Tibial nerve (tissue), 3 donors: ENCODE data around the gene DMD.

Experiments used
- POLR2A ChIP-seq, 2 donors: fragments of 450-650 bp; IDR thresholded peaks; one replicate each; pipeline ENCODE4 v1.6.1; 2017; ENCODE audit warnings: antibody characterized with exemption in 2 of 2, mild to moderate bottlenecking in 2 of 2, moderate library complexity in 2 of 2
- TF ChIP-seq, protein P1 (sequence below), 5 experiments: fragments of 200-600 bp in 3 of 5; fragments of 450-650 bp in 2 of 5; sonication (generic) in 3 of 5; IDR thresholded peaks; one replicate each; pipeline ENCODE4 v1.5.1; 2016 to 2019; ENCODE audit warnings: antibody characterized with exemption in 5 of 5, mild to moderate bottlenecking in 3 of 5, moderate library complexity in 2 of 5

GRCh38 chrX:31070057-31070468 lies 2141.3 kb downstream of the DMD start:
- TF ChIP-seq, protein P1, sequence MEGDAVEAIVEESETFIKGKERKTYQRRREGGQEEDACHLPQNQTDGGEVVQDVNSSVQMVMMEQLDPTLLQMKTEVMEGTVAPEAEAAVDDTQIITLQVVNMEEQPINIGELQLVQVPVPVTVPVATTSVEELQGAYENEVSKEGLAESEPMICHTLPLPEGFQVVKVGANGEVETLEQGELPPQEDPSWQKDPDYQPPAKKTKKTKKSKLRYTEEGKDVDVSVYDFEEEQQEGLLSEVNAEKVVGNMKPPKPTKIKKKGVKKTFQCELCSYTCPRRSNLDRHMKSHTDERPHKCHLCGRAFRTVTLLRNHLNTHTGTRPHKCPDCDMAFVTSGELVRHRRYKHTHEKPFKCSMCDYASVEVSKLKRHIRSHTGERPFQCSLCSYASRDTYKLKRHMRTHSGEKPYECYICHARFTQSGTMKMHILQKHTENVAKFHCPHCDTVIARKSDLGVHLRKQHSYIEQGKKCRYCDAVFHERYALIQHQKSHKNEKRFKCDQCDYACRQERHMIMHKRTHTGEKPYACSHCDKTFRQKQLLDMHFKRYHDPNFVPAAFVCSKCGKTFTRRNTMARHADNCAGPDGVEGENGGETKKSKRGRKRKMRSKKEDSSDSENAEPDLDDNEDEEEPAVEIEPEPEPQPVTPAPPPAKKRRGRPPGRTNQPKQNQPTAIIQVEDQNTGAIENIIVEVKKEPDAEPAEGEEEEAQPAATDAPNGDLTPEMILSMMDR (IDR thresholded peaks at IDR 0.05): no peak
- TF ChIP-seq POLR2A (IDR thresholded peaks at IDR 0.05): no peak
